HG02588 (cell line): ENCODE measurements around the gene CECR2.
"Not testable (repeated sequence)": the region's sequence is repeated elsewhere in the genome, so short reads cannot be mapped to it uniquely, and the experiment has no call there.

Experiments used
- ATAC-seq: cut with Tn5 transposase; IDR thresholded peaks from one replicate; pipeline ENCODE4 v1.9.1; 2021; ENCODE audit warnings: mild to moderate bottlenecking, moderate library complexity; ENCODE audit not compliant: unreplicated experiment

CECR2 gene

GRCh38 chr22:17493419-17493981 is 124.2 kb downstream of the CECR2 start:
- no peak for ATAC-seq

GRCh38 chr22:17496841-17497240 is 127.6 kb downstream of the CECR2 start:
- no peak for ATAC-seq

GRCh38 chr22:17501679-17502285 is 132.5 kb downstream of the CECR2 start:
- no peak for ATAC-seq

- ATAC-seq, result no peak
Measured at GRCh38 chr22:17508110-17508509, 138.8 kb downstream of the CECR2 start.

- no peak for ATAC-seq
Measured at GRCh38 chr22:17512960-17513359, 143.7 kb downstream of the CECR2 start.

GRCh38 chr22:17513612-17514011 is 144.4 kb downstream of the CECR2 start:
- ATAC-seq, result no peak

GRCh38 chr22:17514084-17514483 is 144.8 kb downstream of the CECR2 start:
- no peak for ATAC-seq

GRCh38 chr22:17518406-17518805 is 149.1 kb downstream of the CECR2 start:
- no peak for ATAC-seq

GRCh38 chr22:17521971-17522370 is 152.7 kb downstream of the CECR2 start:
- not testable (repeated sequence) for ATAC-seq

- ATAC-seq, result no peak
Measured at GRCh38 chr22:17523925-17524324, 154.7 kb downstream of the CECR2 start.

- no peak for ATAC-seq
Measured at GRCh38 chr22:17536269-17536668, 167.0 kb downstream of the CECR2 start.

- ATAC-seq, result no peak
Measured at GRCh38 chr22:17537155-17537554, 167.9 kb downstream of the CECR2 start.

GRCh38 chr22:17540481-17540880 is 171.2 kb downstream of the CECR2 start:
- ATAC-seq, result no peak

GRCh38 chr22:17541476-17541875 is 172.2 kb downstream of the CECR2 start:
- no peak for ATAC-seq

- ATAC-seq, result no peak
Measured at GRCh38 chr22:17542452-17542851, 173.2 kb downstream of the CECR2 start.

GRCh38 chr22:17548010-17548755 is 178.9 kb downstream of the CECR2 start:
- ATAC-seq, result no peak

- ATAC-seq, result no peak
Measured at GRCh38 chr22:17548756-17549035, 179.4 kb downstream of the CECR2 start.

GRCh38 chr22:17549183-17549582 is 179.9 kb downstream of the CECR2 start:
- no peak for ATAC-seq

- ATAC-seq, result no peak
Measured at GRCh38 chr22:17549655-17550054, 180.4 kb downstream of the CECR2 start.

- ATAC-seq, result no peak
Measured at GRCh38 chr22:17552737-17553136, 183.5 kb downstream of the CECR2 start.

GRCh38 chr22:17554814-17555213 is 185.6 kb downstream of the CECR2 start:
- ATAC-seq, result no peak

GRCh38 chr22:17559188-17559587 is 189.9 kb downstream of the CECR2 start:
- no peak for ATAC-seq
